DND-41 (cell line): ENCODE results near the gene CABLES2.
"Not testable (repeated sequence)": the region's sequence is repeated elsewhere in the genome, so short reads cannot be mapped to it uniquely, and the experiment has no call there.

Experiments used
- ATAC-seq: fragments of 200-7000 bp; cut with Tn5 transposase; 3 replicates; pipeline ENCODE4 v1.9.1; 2021; ENCODE audit warnings: low read depth; ENCODE audit not compliant: insufficient read depth
- DNase-seq: peaks from one replicate; pipeline ENCODE4 v3.0.0-alpha.2; 2020
- H2AFZ ChIP-seq: 2 replicates; pipeline ENCODE4 v1.6.0; 2012; ENCODE audit warnings: low read depth, low read length
- H3K27ac ChIP-seq: 2 replicates; pipeline ENCODE4 v1.5.1; 2012; ENCODE audit warnings: low read length, inconsistent platforms
- H3K27me3 ChIP-seq: fragments of 200-600 bp; sonication (generic); 2 replicates; pipeline ENCODE4 v1.6.0; 2012; ENCODE audit warnings: low read length, mild to moderate bottlenecking, inconsistent platforms; ENCODE audit not compliant: insufficient read depth, poor library complexity
- H3K36me3 ChIP-seq: 2 replicates; pipeline ENCODE4 v1.5.1; 2012; ENCODE audit warnings: low read length, inconsistent platforms; ENCODE audit not compliant: insufficient read depth
- H3K4me1 ChIP-seq: 2 replicates; pipeline ENCODE4 v1.5.1; 2012; ENCODE audit warnings: mild to moderate bottlenecking, low read length; ENCODE audit not compliant: insufficient read depth
- H3K4me2 ChIP-seq: 2 replicates; pipeline ENCODE4 v1.6.0; 2012; ENCODE audit warnings: mild to moderate bottlenecking, moderate library complexity, low read length, inconsistent platforms; ENCODE audit not compliant: insufficient read depth
- H3K4me3 ChIP-seq, 2 experiments: fragments of 200-600 bp in 1 of 2; shearing (Covaris generic) in 1 of 2; 2 replicates each; pipeline ENCODE4 v1.5.1; 2012 to 2016; ENCODE audit warnings: inconsistent platforms in 2 of 2, low read length in 2 of 2, mild to moderate bottlenecking in 2 of 2, low read depth in 1 of 2, moderate library complexity in 1 of 2
- H3K79me2 ChIP-seq: 2 replicates; pipeline ENCODE4 v1.6.0; 2012; ENCODE audit warnings: low read length, inconsistent platforms; ENCODE audit not compliant: insufficient read depth
- H3K9ac ChIP-seq: 2 replicates; pipeline ENCODE4 v1.6.0; 2012; ENCODE audit warnings: low read depth, mild to moderate bottlenecking, inconsistent platforms, low read length, moderate library complexity
- H3K9me3 ChIP-seq: 2 replicates; pipeline ENCODE4 v1.5.1; 2012; ENCODE audit warnings: low read length, moderate library complexity, mild to moderate bottlenecking, inconsistent platforms; ENCODE audit not compliant: insufficient read depth, severe bottlenecking
- H4K20me1 ChIP-seq: 2 replicates; pipeline ENCODE4 v1.6.0; 2012; ENCODE audit warnings: low read length; ENCODE audit not compliant: insufficient read depth
- EZH2 ChIP-seq: IDR thresholded peaks from 3 replicates; pipeline ENCODE4 v1.6.1; 2012; ENCODE audit warnings: borderline replicate concordance, low read depth, mild to moderate bottlenecking, moderate library complexity, low read length, inconsistent platforms; ENCODE audit not compliant: severe bottlenecking
- TF ChIP-seq, protein P1 (sequence below): IDR thresholded peaks from 2 replicates; pipeline ENCODE4 v1.5.1; 2012; ENCODE audit warnings: borderline replicate concordance, low read length, moderate library complexity, mild to moderate bottlenecking; ENCODE audit not compliant: poor library complexity, severe bottlenecking; ENCODE audit errors: extremely low read depth

The CABLES2 gene

DNA sequence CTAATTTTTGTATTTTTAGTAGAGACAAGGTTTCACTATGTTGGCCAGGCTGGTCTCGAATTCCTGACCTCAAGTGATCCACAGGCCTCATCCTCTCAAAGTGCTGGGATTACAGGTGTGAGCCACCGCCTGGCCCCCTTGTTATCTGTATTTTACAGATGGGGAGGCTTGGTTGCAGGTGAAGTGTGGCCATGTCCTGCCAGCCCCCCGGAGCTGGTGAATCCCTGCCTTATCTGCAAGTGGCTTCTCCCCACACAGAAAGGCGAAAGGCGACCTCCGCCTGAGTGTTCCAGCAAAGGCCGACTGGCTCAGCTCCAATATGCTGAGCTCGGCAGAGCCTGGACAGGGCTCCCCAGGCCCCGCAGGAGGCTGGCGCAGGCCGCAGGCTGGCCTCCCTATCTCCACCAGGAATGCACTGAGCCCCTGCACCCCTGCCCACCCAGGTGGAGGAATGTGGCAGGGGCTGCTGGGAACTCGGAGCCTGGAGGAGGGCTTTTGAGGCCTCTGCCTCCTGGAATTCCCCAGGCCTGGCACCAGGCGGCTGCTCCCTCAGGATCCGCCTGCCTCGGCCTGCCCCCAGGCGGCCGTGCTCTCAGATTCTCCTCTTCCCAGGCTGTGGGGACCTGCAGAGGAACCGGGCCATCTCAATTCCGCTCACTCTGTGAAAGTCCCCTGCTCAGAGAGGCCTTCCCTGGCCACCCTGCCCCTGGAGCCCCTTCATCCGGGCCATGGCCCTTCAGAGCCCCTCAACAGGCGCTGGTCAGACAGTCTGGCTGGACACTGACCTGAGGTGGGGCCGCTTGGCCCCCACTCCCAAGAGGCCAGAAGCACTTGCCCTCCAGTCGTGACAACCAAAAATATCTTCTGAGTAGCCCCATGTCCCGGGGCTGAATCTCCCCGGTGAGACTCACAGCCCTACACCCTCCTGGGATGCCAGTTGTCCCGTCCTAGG lies 30.7 kb downstream of the CABLES2 start:
- Histone ChIP-seq H2AFZ (no peak overlapping the region), H3K27me3 (no peaks in the 10 kb centered on the region), H3K4me2 (no peak overlapping the region), H3K9ac (no peak overlapping the region), H3K4me3 (no peak overlapping the region), H3K27ac (no peak overlapping the region), H4K20me1 (peaks cover 4% of the 10 kb centered on the region; the same call in 1 of the 2 replicates), H3K9me3 (no peaks in the 10 kb centered on the region), H3K79me2 (no peaks in the 10 kb centered on the region), H3K36me3 (no peaks in the 10 kb centered on the region), H3K4me1 (no peaks in the 10 kb centered on the region)
- no peak for ATAC-seq
- no peak for DNase-seq
- no peak for TF ChIP-seq EZH2
- TF ChIP-seq, protein P1, sequence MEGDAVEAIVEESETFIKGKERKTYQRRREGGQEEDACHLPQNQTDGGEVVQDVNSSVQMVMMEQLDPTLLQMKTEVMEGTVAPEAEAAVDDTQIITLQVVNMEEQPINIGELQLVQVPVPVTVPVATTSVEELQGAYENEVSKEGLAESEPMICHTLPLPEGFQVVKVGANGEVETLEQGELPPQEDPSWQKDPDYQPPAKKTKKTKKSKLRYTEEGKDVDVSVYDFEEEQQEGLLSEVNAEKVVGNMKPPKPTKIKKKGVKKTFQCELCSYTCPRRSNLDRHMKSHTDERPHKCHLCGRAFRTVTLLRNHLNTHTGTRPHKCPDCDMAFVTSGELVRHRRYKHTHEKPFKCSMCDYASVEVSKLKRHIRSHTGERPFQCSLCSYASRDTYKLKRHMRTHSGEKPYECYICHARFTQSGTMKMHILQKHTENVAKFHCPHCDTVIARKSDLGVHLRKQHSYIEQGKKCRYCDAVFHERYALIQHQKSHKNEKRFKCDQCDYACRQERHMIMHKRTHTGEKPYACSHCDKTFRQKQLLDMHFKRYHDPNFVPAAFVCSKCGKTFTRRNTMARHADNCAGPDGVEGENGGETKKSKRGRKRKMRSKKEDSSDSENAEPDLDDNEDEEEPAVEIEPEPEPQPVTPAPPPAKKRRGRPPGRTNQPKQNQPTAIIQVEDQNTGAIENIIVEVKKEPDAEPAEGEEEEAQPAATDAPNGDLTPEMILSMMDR = no peak

DNA sequence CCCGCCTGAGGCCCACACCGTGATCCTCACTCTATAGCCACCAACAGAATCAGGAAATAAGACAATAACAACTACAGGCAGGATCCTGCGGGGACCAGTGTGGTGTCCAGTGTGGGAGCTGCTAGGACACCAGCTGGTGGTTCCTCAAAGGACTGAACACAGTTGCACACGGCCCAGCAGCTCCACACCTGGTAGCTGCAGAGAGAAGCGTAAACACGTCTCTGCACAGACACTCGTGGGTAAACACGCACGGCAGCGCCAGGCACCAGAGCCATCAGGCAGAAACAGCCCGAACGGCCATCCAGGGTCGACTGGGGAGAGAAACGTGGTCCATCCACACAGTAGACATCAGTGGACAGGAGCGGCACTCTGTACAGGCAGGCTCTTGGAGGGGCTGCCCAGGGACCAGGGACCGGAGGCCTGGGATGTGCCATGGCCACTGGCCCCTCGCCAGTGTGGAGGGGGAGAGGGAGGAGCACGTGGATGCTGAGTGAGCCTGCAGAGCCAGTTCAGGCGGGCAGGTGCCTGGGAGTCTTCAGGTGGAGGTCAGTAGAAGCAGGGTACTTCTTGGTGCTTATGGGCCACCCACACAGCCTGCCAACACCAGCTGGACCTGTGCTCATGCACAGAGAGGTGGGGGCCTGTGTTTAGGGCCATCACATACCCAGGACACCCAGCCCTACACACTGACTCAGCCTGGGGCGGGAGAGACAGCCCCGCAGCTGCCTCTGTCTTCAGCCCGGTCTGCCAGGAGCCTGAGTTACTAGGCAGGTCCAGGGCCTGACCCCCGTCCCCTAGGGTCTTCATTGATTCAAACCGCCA lies 32.5 kb downstream of the CABLES2 start:
- Histone ChIP-seq H2AFZ (no peak overlapping the region), H3K36me3 (no peaks in the 10 kb centered on the region), H4K20me1 (peaks cover 11% of the 10 kb centered on the region), H3K4me3 (no peak overlapping the region), H3K4me2 (no peak overlapping the region), H3K27me3 (no peaks in the 10 kb centered on the region), H3K79me2 (no peaks in the 10 kb centered on the region), H3K9me3 (no peaks in the 10 kb centered on the region), H3K9ac (no peak overlapping the region), H3K27ac (no peak overlapping the region), H3K4me1 (no peaks in the 10 kb centered on the region)
- TF ChIP-seq, protein P1 = no peak
- no peak for TF ChIP-seq EZH2
- DNase-seq (no peak), ATAC-seq (no peak)

DNA sequence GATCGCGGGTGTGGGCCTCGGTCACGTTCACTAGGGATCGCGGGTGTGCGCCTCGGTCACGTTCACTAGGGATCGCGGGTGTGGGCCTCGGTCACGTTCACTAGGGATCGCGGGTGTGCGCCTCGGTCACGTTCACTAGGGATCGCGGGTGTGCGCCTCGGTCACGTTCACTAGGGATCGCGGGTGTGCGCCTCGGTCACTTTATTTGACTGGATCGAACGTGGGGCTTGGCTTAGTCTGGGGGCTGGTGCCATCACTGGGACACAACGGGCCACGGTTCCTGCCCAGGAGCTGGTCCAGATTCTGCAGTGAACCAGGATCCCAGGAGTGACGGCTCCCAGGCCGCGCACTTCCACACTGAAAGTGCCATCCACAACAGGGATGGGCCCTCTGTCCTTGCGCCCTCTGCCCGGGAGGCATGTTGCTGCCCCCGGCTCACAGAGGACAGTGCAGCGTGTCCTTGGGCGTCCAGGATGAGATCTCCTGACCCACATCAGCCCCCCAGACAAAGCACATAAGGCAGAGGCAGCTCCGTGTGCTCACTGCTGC lies 33.4 kb downstream of the CABLES2 start:
- not testable (repeated sequence) for H3K9ac ChIP-seq, H3K36me3 ChIP-seq, ATAC-seq, H3K79me2 ChIP-seq, H3K27ac ChIP-seq, H3K4me1 ChIP-seq, H3K27me3 ChIP-seq, DNase-seq, H2AFZ ChIP-seq, H3K4me3 ChIP-seq, H3K9me3 ChIP-seq, H3K4me2 ChIP-seq
- H4K20me1 ChIP-seq = peaks cover 12% of the 10 kb centered on the region
